ENCODE data around the gene JADE2. TPM values are rescaled to one million over a fixed set of nuclear protein-coding genes. Genes with fewer than 3 reads are reported as not detected.
A peak's percentile ranks its signal among the peaks of the same experiment; 100 is the strongest.

JADE2 gene
- total RNA-seq, 1 donor from 2014 or later = 13.5 TPM

- peak; percentile 54 for DNase-seq (ENCODE audit: low read depth)
- H3K4me3 ChIP-seq (ENCODE audit: low read depth, low read length) = peak overlapping the region; percentile 79
- no peaks in the 10 kb centered on the region for H3K36me3 ChIP-seq (ENCODE audit: control insufficient read depth, insufficient read depth, low read length)
- peak; percentile 67 for TF ChIP-seq CTCF (IDR thresholded peaks at IDR 0.05; ENCODE audit: insufficient read depth, low read length, poor library complexity, severe bottlenecking)
- no peaks in the 10 kb centered on the region for H3K27me3 ChIP-seq (ENCODE audit: control insufficient read depth, insufficient read depth, low read length)
These were observed 1.9 kb downstream of the JADE2 start for GRCh38 chr5:134527156-134527960.

GRCh38 chr5:134527961-134528424, 2.5 kb downstream of the JADE2 start:
- no peaks in the 10 kb centered on the region for H3K36me3 ChIP-seq (ENCODE audit: control insufficient read depth, insufficient read depth, low read length)
- TF ChIP-seq CTCF (IDR thresholded peaks at IDR 0.05; ENCODE audit: insufficient read depth, low read length, poor library complexity, severe bottlenecking) = no peak
- H3K27me3 ChIP-seq (ENCODE audit: control insufficient read depth, insufficient read depth, low read length) = no peaks in the 10 kb centered on the region
- no peak for DNase-seq (ENCODE audit: low read depth)
- peak overlapping the region; percentile 79 for H3K4me3 ChIP-seq (ENCODE audit: low read depth, low read length)

GRCh38 chr5:134528556-134528955, 3.1 kb downstream of the JADE2 start:
- DNase-seq (ENCODE audit: low read depth) = no peak
- H3K27me3 ChIP-seq (ENCODE audit: control insufficient read depth, insufficient read depth, low read length) = no peaks in the 10 kb centered on the region
- no peak for TF ChIP-seq CTCF (IDR thresholded peaks at IDR 0.05; ENCODE audit: insufficient read depth, low read length, poor library complexity, severe bottlenecking)
- no peak overlapping the region for H3K4me3 ChIP-seq (ENCODE audit: low read depth, low read length)
- H3K36me3 ChIP-seq (ENCODE audit: control insufficient read depth, insufficient read depth, low read length) = no peaks in the 10 kb centered on the region

DNA sequence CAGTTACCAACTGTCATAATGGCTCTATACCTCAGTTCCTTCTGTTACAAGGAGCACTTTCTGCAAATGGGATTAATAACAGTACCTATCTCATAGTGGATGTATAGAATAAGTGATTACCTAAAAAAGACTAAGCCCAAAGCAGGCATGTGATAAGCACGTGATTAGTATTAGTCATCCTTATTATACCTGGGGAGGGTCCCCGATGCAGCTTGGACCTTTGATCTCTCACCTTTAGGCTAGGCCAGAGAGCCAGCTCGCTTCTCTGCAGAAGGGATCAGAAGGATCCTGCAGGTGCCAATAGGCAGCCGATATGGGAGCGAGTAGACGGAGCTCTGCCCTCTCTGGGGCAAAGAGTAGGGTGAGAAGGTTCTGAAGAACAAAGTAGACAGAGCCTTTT, 4.0 kb downstream of the JADE2 start:
- DNase-seq (ENCODE audit: low read depth) = no peak
- no peak overlapping the region for H3K4me3 ChIP-seq (ENCODE audit: low read depth, low read length)
- no peaks in the 10 kb centered on the region for H3K36me3 ChIP-seq (ENCODE audit: control insufficient read depth, insufficient read depth, low read length)
- H3K27me3 ChIP-seq (ENCODE audit: control insufficient read depth, insufficient read depth, low read length) = no peaks in the 10 kb centered on the region
- no peak for TF ChIP-seq CTCF (IDR thresholded peaks at IDR 0.05; ENCODE audit: insufficient read depth, low read length, poor library complexity, severe bottlenecking)

DNA sequence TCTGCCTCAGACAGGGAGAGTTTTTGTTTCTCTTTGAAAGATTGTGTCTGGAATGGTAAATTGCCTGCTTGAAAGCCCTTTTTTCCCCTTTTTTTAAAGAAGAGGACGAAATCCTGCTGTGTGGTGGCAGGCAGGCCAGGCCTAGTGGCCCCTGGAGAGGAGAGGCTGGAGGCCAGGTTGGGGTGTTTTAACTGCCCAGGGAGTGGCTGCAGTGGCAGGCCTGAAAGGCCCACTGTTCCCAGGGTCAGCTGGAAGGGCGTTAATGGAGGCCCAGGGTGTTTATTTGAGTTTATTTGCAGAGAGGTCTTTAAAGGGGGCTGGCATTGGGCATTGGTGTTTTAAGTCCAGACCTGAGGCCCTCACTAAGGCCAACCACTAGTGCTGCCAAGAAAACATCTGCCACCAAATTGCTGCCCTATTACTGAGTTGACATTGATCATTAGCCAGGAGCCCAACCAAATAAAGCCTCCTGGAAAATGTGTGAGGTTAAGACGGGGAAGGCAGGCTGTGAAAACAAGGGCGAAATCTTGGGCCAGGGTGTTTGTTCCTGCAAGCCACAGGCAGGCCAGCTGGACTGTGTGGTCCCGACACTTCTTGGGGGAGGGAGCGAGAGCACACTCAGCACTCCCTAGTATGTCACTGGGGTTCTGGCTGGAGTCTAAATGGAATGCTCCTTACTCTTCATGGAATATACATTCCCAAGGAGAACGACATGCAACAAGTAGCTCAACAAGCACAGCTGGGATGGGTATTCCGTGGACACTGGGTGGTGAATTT, 5.0 kb downstream of the JADE2 start:
- no peaks in the 10 kb centered on the region for H3K36me3 ChIP-seq (ENCODE audit: control insufficient read depth, insufficient read depth, low read length)
- no peak overlapping the region for H3K4me3 ChIP-seq (ENCODE audit: low read depth, low read length)
- no peak for TF ChIP-seq CTCF (IDR thresholded peaks at IDR 0.05; ENCODE audit: insufficient read depth, low read length, poor library complexity, severe bottlenecking)
- H3K27me3 ChIP-seq (ENCODE audit: control insufficient read depth, insufficient read depth, low read length) = no peaks in the 10 kb centered on the region
- DNase-seq (ENCODE audit: low read depth) = no peak

All from kidney epithelial cell (primary cell).